MM.1S (cell line): Measurements from ENCODE around the gene NDST1.

ENCODE experiments used
- CTCF ChIP-seq: fragments of 300-600 bp; sonication (generic); IDR thresholded peaks from 2 replicates; pipeline ENCODE4 v1.5.1; 2016; ENCODE audit warnings: antibody characterized with exemption, low read length, mixed read lengths
- EZH2 ChIP-seq: fragments of 300-600 bp; sonication (generic); optimal IDR thresholded peaks from 2 replicates; pipeline ENCODE3; 2017; ENCODE audit warnings: low read depth, mild to moderate bottlenecking, antibody characterized with exemption, low read length, mixed read lengths
- EZH2phosphoT487 ChIP-seq: fragments of 300-600 bp; sonication (generic); IDR thresholded peaks from 2 replicates; pipeline ENCODE4 v1.6.1; 2018; ENCODE audit warnings: antibody characterized with exemption, low read length

GRCh38 chr5:150541895-150542294 lies 34.0 kb downstream of the NDST1 start:
- TF ChIP-seq CTCF (no peak), EZH2 (no peak), EZH2phosphoT487 (no peak)
